ENCODE data around the gene PDIA3.
"Not testable (repeated sequence)": the region's sequence is repeated elsewhere in the genome, so short reads cannot be mapped to it uniquely, and the experiment has no call there.

PDIA3 gene

DNA sequence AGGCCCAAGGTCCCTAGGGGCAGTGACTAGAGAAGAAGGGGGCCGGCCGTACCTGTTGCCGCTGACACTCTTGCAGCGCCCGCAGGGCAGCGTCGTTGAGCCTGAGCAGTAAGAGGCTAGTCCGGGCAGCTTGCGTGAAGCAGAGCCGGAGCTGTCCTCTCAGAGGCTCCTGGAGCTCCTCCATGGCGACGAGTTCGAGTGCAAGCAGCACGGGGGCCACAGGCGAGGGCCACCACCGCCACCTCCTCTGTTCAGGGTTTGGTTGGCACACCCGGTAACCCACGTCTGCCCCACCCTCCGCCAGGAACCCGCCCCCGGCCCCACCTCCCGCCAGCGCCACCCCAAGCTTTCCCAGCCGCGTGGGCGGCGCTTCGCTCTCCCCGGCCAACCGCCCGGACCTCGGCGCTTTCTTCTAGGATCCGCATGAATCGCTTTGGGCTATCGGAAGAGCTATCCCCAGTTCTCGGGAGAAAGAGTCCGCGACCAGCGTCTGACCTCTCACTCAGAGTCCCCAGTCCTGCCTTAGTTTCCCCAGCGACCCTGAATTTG is 30.6 kb downstream of the PDIA3 start, which contains the start of gene ELL3:
ELL3 (minus strand) TSS at position 249 of the 549 bp plus-strand sequence; CDS start at position 184, 65 bp downstream.
- peak; percentile 58 to 69 (median 65) for DNase-seq (ENCODE audit: low read depth in 3 of 3)

DNA sequence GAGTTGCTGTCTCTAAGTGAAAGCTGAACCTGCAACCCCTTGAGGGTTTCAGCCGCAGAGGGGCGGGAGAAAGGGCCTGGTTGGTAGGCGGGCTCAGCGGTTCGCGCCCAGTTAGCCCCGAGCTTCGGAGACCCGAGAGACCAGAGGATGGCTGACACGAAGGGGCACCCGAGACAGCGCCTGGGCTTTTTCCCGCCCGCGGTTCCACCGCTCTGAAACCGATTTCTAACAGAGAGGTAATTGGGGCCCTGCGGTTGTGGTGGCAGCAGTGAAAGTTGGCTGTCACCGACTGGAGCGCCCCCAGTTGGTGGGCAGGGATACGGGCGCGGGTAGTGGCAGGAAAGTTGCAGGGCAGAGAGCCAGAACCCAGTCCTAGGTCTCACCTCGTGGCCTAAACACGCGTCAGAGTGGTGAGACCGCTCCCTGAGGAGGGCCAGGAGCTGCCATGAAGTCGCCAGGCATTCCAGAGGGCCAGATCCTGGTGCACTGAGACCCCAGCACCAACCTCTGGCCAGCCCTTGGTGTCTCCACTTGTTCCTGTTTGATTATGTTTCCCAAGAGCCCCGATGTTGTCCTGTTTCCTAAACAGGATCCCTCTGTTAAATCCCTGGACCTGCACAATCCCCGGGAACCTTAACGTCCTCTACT is 31.2 kb downstream of the PDIA3 start:
- DNase-seq (ENCODE audit: low read depth in 3 of 3): peak; percentile 56 to 71 (median 67)

DNA sequence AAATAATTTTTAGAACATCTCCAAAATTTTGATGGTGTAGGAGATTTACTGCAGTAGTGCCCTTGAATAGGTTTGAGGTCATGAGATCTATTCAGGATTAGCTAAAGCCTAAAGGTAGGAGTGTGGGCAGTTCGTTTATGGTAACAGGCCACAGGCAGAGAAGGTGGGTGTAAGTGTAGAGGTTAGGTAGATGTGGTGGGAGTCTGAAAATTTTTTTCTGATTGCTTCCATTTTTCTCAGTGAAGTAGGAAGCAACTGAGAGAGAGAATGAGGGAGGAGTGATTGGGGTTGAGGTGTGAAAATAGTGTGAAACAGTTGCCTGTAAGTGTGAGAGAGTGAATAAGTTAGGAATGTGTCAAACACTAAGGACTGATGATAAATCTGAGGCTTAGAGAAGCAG is 32.8 kb downstream of the PDIA3 start:
- no peak for DNase-seq (ENCODE audit: low read depth in 3 of 3)

DNA sequence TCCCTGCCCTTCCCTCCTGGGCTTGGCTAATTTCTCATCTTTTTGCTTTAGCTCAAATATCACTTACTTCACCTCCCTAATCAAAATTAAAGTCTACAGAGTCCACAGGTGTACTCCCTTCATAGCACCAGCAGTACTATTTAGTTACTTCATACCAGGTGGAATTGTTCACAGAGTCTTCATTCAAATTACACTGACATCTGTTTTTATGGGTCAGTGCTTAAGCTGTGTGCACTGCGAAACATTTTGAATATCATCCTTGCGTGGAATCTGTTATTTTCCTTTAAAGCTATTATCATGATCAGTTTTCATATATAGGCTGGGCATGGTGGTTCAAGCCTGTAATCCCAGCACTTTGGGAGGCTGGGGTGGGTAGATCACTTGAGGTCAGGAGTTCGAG is 43.2 kb downstream of the PDIA3 start:
- DNase-seq (ENCODE audit: low read depth in 3 of 3): no peak

- DNase-seq (ENCODE audit: low read depth in 3 of 3): peak; percentile 99 to 100 (median 99)
These were observed 45.9 kb downstream of the PDIA3 start, which contains the start of gene SERF2 for GRCh38 chr15:43791993-43792760. TSS of gene SERF2 (plus strand) at chr15:43792320. CDS start at chr15:43792377, 57 bp downstream.

DNA sequence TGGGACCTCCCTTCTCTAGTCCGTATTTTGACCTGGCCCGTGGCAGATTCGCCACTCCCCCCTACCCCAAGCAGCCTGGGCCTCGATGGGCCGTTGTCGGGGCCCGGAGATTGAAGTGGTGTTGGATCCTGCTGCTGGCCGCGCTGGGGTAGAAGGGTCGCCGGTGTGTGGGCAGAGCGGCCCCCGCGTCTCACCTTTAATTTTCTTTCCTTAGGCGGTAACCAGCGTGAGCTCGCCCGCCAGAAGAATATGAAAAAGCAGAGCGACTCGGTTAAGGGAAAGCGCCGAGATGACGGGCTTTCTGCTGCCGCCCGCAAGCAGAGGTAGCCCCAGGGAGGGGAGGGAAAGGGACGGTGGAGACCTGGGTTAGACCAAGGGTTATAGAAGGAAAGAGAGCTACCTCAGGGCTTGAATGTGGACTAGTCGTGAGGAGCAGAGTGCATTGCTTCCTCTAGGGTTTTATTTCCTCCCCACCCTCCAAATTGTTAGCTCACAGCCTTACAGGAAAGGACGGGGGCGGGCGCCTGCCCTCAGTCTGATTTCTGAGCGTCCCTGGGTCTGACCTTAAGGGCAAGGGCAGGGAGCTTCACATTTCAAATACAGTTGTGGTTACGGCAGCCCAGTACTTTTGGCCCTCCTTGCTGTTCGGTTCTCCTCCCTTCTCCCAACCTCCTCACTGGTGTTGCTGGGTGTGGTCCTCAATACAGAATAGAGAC is 46.7 kb downstream of the PDIA3 start:
- DNase-seq (ENCODE audit: low read depth in 3 of 3): no peak

- DNase-seq (ENCODE audit: low read depth in 3 of 3): no peak
These were observed 47.4 kb downstream of the PDIA3 start for GRCh38 chr15:43793647-43794046.

DNA sequence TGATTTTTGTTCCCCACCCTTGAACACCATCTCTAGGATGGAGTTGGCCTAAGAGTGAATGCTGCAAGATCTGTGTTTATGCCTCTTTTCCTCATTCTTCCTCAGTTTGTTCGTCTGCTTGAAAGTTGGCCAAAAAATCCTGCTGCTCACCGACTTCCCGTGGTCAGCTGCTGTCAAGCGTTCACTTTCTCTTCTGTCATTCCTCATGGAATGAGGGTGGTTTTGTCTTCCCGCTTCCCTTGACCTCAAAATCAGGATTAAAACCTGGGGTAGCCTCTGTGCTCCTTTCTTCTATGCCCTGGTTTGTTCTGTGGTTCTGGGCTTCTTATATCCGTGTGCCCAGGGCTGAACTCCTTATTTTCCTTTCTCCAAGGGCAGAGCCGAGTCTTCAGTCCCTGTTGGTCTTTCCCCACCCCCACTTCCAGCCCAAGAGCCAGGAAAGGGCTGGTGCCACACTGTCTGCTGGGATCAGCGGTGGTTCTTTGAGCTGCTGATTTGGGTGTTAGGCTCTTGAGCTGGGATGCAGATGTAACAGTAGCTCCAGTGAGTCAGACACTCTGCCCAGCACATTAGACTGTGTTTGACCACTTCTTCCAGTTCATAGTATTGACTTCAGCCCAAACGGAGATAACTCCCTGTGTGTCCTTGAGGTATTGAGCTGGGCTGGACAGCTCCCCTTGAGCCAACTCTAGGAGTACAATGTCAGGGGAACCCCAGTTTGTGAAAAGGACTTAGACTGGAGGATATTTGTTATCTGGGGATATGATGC is 48.2 kb downstream of the PDIA3 start:
- DNase-seq (ENCODE audit: low read depth in 3 of 3): no peak

DNA sequence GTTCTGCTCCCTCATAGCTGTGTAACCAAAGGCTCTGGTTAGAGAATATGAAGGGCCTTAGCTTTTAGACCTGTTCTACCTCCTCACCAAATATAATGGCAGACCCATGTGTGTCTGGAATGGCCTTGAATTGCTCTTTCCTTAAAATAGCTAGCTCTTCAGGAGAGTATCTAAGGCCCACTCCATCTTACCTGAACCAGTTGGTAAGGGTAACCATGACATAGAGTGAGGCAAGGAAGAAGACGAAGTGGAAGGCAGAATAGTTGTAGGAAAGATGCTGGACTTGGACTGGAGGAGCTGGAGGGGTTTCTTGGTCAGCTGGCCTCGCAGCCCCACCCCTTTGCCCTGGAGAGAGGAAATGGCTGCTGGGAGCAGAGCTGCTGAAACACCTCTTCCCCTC is 49.0 kb downstream of the PDIA3 start:
- no peak for DNase-seq (ENCODE audit: low read depth in 3 of 3)

DNA sequence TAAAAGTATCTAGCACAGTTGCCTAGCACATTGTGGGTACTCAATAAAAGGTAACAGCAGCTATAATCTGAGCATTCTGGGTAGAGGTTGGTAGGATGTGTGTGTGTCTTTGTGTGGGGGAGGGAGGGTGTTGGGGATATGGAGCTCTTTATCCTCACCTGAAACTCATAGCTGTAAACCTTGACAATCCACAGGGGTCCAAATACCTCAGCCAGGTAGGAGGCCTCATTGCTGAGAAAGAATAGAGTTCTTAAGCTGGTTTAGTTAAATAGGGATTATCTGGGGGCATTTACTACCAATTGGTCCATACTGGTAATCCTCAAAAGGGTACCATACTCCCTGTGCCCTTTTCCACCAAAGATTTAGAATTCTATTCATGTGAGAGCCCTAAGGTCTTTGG is 49.8 kb downstream of the PDIA3 start:
- DNase-seq (ENCODE audit: low read depth in 3 of 3): no peak

DNA sequence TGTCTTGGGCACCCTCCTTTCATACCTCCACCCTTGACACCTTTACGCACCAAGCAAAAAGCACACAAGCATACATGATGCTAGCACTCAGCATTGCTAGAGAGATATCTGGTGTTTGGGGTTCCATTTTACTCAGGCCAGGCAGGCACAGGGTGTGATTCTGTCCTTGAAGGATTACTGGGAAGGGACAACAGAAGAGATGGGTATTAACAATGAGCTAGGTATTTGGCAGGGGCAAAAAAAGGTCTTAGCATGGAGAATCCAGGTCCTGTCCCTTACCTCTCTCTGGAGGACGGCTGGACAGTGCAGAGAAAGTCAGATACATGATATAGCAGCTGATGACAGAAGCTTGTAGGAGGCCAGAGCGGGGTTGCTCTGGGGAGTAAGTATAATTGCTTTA is 50.3 kb downstream of the PDIA3 start:
- no peak for DNase-seq (ENCODE audit: low read depth in 3 of 3)

- no peak for DNase-seq (ENCODE audit: low read depth in 3 of 3)
These were observed 53.1 kb downstream of the PDIA3 start for GRCh38 chr15:43799209-43799944.

- DNase-seq (ENCODE audit: low read depth in 3 of 3): no peak
These were observed 53.7 kb downstream of the PDIA3 start, which contains the start of gene SERINC4 for GRCh38 chr15:43799945-43800285. TSS of gene SERINC4 (minus strand) at chr15:43800220. CDS start at chr15:43799986, 234 bp downstream.

GRCh38 chr15:43800286-43801141 is 54.3 kb downstream of the PDIA3 start, which contains the start of gene HYPK:
TSS of gene HYPK (plus strand) at chr15:43800599. CDS start at chr15:43800623, 24 bp downstream.
- DNase-seq (ENCODE audit: low read depth in 3 of 3): peak; percentile 85 to 89 (median 88)

- not testable (repeated sequence) for DNase-seq (ENCODE audit: low read depth in 3 of 3)
These were observed 56.4 kb downstream of the PDIA3 start for GRCh38 chr15:43802676-43803075.

DNA sequence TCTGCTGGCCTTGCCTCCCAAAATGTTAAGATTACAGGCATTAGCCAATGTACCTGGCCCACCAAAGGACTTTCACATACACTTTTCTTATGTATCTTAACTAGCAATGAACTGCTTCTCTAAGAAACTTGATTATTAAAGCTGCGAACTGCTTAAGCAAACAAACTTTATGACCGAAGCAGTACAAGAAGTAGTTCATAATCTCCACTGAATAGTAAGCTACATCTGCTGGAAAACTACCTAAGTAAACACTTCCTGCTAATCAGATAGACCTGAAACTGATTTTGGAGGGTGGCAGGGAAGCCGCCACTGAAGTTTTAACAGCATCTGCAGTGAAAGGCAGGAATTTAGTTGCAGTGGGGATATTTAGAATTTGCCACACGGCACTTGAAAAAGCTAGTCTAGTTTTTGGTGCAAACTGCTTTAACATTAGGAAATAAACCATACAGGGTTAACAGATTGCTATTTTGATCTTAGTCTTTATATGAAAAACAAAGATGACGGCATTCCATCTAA is 62.3 kb downstream of the PDIA3 start:
- DNase-seq (ENCODE audit: low read depth in 3 of 3): no peak

DNA sequence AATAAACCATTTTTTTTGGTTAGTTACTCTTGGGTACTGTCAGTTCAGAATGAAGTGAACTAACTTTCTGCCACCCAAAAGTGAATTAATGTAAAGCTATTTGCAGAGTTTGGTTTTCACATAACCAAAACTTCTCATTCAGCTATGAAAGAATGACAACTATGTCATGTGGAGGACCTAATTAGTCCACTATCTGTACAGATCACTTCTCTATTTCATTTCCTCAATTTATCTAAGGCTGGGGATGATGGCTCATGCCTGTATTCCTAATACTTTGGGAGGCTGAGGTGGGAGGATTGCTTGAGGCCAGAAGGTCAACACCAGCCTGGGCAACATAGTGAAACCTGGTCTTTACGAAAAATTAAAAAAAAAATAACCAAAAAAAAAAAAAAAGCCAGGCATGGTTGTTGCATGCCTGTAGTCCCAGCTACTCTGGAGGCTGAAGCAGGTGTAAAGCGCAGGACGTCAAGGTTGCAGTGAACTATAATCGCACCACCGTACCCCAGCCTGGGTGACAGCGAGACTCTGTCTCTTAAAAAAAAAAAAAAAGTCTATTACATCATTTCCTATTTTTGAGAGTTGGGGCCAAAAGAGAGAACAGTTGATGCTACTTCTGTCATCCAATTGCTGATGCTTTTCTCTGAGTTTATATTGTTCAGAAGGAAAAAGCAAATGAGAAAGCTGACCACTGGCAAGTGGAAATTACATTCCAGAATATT is 62.9 kb downstream of the PDIA3 start:
- DNase-seq (ENCODE audit: low read depth in 3 of 3): no peak

- not testable (repeated sequence) for DNase-seq (ENCODE audit: low read depth in 3 of 3)
These were observed 68.8 kb downstream of the PDIA3 start for GRCh38 chr15:43815064-43815463.

- no peak for DNase-seq (ENCODE audit: low read depth in 3 of 3)
These were observed 75.3 kb downstream of the PDIA3 start for GRCh38 chr15:43821505-43821904.
